Thyroid gland (tissue), 4 donors: ENCODE data around the gene EHD3. TPM values are rescaled to one million over a fixed set of nuclear protein-coding genes. Genes with fewer than 3 reads are reported as not detected.

Source experiments
- DNase-seq, 2 donors: peaks; one replicate each; pipeline ENCODE4 v3.0.0-alpha.2; 2019
- H3K27ac ChIP-seq, 3 donors: fragments of 200-600 bp; sonication (generic); 1 replicate in 2 of 3; 2 replicates in 1 of 3; pipeline ENCODE4 v1.5.1; 2016 to 2019; ENCODE audit warnings: mild to moderate bottlenecking in 1 of 3, moderate library complexity in 1 of 3
- H3K27me3 ChIP-seq: fragments of 200-600 bp; sonication (generic); one replicate; pipeline ENCODE4 v1.5.1; 2019
- H3K36me3 ChIP-seq, 2 donors: fragments of 200-600 bp; sonication (generic); one replicate each; pipeline ENCODE4 v1.5.1; 2016 to 2019
- H3K4me1 ChIP-seq, 2 donors: fragments of 200-600 bp; sonication (generic); one replicate each; pipeline ENCODE4 v1.5.1; 2017 to 2019
- H3K4me3 ChIP-seq, 3 donors: fragments of 200-600 bp; sonication (generic); replicated peaks in 1 of 3; 1 replicate in 2 of 3; 2 replicates in 1 of 3; pipeline ENCODE4 v1.5.1; 2016; ENCODE audit warnings: mild to moderate bottlenecking in 1 of 3
- H3K9me3 ChIP-seq: fragments of 200-600 bp; sonication (generic); one replicate; pipeline ENCODE4 v1.5.1; 2017
- POLR2A ChIP-seq, 2 donors: fragments of 450-650 bp; IDR thresholded peaks; one replicate each; pipeline ENCODE4 v1.6.1; 2017; ENCODE audit warnings: antibody characterized with exemption in 2 of 2, mild to moderate bottlenecking in 2 of 2, moderate library complexity in 1 of 2
- WGBS, 2 donors: methylation state at CpG; one replicate each; pipeline ENCODE4 v1.1.5; 2017; 5-methylcytosine and 5-hydroxymethylcytosine counted together
- intact Hi-C: fragments of 100-400 bp; cut with DNase I; formaldehyde crosslinking; loops from one replicate; pipeline ENCODE4 v1.15.1; 2023
- total RNA-seq, 4 donors: library from RNA; depleted of rRNA; stranded (reverse); fragments of >200 nt; gene quantifications; one replicate each; pipeline ENCODE4 v1.2.3, GENCODE V29; 2016
- TF ChIP-seq, protein P1 (sequence below), 6 experiments: fragments of 200-600 bp in 3 of 6; fragments of 450-650 bp in 3 of 6; sonication (generic) in 3 of 6; IDR thresholded peaks; one replicate each; pipeline ENCODE4 v1.5.1; 2016 to 2019; ENCODE audit warnings: antibody characterized with exemption in 6 of 6, mild to moderate bottlenecking in 2 of 6, inconsistent platforms in 1 of 6, moderate library complexity in 1 of 6

The EHD3 gene
- total RNA-seq, 4 donors from 2014 or later, result 4.2 to 9.2 (median 5.5) TPM

DNA sequence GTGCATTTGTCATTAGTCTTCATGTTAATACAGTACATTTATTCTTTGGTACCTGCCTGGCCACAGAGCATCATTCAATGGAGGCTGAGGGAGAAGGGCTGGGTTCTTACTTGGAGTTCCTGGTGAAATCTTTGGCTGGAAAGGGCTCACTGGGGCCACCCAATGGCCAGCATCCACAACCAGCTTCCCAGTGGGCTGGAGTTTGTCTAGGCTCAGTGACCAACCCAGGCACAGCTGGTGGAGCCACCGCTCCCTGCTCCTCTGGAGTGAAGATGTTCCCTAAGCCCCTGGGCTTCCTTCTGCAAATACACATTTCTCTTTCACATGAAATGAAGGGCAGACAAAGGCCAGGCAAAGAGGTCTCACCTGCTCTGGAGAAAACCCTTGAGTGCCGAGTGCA lies 34.4 kb downstream of the EHD3 start:
- 87 to 94% methylated on average over 2 of the region's 2 CpGs for WGBS, 2 donors
- H3K36me3 ChIP-seq, result no peaks in the 10 kb centered on the region

DNA sequence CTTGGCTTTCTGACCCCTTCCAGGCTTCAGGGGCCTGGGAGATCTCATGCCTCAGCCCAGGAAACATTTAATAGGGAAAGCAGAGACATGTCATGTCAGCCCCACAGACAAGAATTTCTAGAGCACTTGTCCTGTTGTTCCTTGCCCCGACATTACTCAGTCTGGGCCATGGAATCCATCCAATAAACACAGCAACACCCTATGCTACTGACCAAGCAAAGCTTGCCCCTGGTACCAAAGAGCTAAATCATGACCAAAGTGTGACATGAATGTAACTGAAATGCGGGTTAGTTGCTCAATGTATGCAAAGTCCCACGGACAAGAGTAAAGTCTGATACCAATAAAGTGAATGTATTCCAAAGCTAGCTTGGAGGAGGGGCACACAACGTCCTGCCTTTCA lies 35.1 kb downstream of the EHD3 start:
- H3K27ac ChIP-seq, result no peak overlapping the region
- 64 to 69% methylated on average over 4 of the region's 4 CpGs for WGBS, 2 donors
- H3K9me3 ChIP-seq, result no peaks in the 10 kb centered on the region
- intact Hi-C loops, result no loop called here
- no peak overlapping the region for H3K4me3 ChIP-seq
- no peaks in the 10 kb centered on the region for H3K27me3 ChIP-seq
- H3K4me1 ChIP-seq, result no peaks in the 10 kb centered on the region
- no peak for DNase-seq
- TF ChIP-seq, protein P1, sequence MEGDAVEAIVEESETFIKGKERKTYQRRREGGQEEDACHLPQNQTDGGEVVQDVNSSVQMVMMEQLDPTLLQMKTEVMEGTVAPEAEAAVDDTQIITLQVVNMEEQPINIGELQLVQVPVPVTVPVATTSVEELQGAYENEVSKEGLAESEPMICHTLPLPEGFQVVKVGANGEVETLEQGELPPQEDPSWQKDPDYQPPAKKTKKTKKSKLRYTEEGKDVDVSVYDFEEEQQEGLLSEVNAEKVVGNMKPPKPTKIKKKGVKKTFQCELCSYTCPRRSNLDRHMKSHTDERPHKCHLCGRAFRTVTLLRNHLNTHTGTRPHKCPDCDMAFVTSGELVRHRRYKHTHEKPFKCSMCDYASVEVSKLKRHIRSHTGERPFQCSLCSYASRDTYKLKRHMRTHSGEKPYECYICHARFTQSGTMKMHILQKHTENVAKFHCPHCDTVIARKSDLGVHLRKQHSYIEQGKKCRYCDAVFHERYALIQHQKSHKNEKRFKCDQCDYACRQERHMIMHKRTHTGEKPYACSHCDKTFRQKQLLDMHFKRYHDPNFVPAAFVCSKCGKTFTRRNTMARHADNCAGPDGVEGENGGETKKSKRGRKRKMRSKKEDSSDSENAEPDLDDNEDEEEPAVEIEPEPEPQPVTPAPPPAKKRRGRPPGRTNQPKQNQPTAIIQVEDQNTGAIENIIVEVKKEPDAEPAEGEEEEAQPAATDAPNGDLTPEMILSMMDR (IDR thresholded peaks at IDR 0.05), result no peak
- no peaks in the 10 kb centered on the region for H3K36me3 ChIP-seq

More for the DNA sequence above, 34.4 kb downstream of the EHD3 start:
- no peaks in the 10 kb centered on the region for H3K27me3 ChIP-seq
- no peak for DNase-seq
- H3K4me3 ChIP-seq, result no peak overlapping the region
- intact Hi-C loops, result no loop called here
- TF ChIP-seq POLR2A (IDR thresholded peaks at IDR 0.05), result no peak
- TF ChIP-seq, protein P1 (IDR thresholded peaks at IDR 0.05), result no peak
- H3K4me1 ChIP-seq, result no peaks in the 10 kb centered on the region
- no peaks in the 10 kb centered on the region for H3K9me3 ChIP-seq
- no peak overlapping the region for H3K27ac ChIP-seq

- 95 to 98% methylated on average over 3 of the region's 3 CpGs for WGBS, 2 donors
- Histone ChIP-seq H3K36me3 (no peaks in the 10 kb centered on the region), H3K9me3 (no peaks in the 10 kb centered on the region), H3K27me3 (no peaks in the 10 kb centered on the region), H3K4me1 (no peaks in the 10 kb centered on the region), H3K27ac (no peak overlapping the region), H3K4me3 (no peak overlapping the region)
- TF ChIP-seq POLR2A (IDR thresholded peaks at IDR 0.05), result no peak
- TF ChIP-seq, protein P1 (IDR thresholded peaks at IDR 0.05), result no peak
- intact Hi-C loops, result no loop called here
- no peak for DNase-seq
Measured at GRCh38 chr2:31270131-31270530, 36.2 kb downstream of the EHD3 start.

DNA sequence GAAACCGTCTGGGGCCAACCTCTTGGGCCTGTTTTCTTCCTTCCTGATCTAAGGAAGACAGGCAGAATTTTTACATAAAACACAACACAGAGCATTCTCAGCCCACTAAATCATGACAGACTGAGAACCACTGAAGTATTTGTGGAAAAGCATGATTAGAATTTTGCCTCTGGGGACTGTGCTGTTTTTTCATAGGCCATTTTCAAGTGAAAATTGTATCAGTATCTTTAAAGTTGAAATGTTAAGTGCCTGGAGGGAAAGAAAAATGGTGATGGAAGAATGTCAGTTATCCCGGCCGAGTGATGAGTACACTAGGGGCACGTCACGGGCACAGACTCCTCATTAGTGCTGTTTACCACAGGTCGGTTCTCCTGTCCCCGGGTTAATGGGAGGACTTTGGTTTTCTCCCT lies 36.9 kb downstream of the EHD3 start:
- H3K27ac ChIP-seq, result no peak overlapping the region

DNA sequence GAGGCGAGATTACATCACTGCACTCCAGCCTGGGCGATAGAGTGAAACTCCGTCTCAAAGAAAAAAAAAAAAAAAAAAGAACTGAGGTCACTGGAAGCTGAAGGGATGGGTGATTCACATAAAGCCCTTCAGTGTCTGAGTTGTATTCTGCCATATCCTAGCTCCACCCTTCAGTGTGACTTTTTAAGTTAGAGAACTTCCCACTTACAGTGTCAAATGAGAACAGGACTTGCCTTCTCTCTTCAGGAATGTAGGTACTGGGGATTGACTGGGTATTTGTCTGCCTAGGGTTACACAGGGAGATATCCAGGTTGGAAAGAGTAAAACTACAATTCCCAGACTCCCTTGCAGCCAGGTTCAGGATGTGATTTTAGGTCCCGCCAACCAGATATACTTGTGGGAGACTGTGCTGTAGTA lies 37.9 kb downstream of the EHD3 start:
- 70 to 75% methylated on average over 4 of the region's 4 CpGs for WGBS, 2 donors
- TF ChIP-seq POLR2A (IDR thresholded peaks at IDR 0.05), result no peak
- TF ChIP-seq, protein P1 (IDR thresholded peaks at IDR 0.05), result no peak
- H3K9me3 ChIP-seq, result no peaks in the 10 kb centered on the region
- H3K27ac ChIP-seq, result no peak overlapping the region
- intact Hi-C loops, result no loop called here
- no peak overlapping the region for H3K4me3 ChIP-seq
- no peaks in the 10 kb centered on the region for H3K27me3 ChIP-seq
- no peak for DNase-seq
- no peaks in the 10 kb centered on the region for H3K4me1 ChIP-seq
- no peaks in the 10 kb centered on the region for H3K36me3 ChIP-seq

More for the DNA sequence above, 36.9 kb downstream of the EHD3 start:
- WGBS, 2 donors, result 72 to 77% methylated on average over 7 of the region's 7 CpGs
- Histone ChIP-seq H3K27me3 (no peaks in the 10 kb centered on the region), H3K36me3 (no peaks in the 10 kb centered on the region), H3K4me1 (no peaks in the 10 kb centered on the region), H3K4me3 (no peak overlapping the region), H3K9me3 (no peaks in the 10 kb centered on the region)
- no peak for TF ChIP-seq POLR2A (IDR thresholded peaks at IDR 0.05)
- TF ChIP-seq, protein P1 (IDR thresholded peaks at IDR 0.05), result no peak
- intact Hi-C loops, result no loop called here
- no peak for DNase-seq
